Spleen (tissue), 11 donors: Measurements from ENCODE around the gene JOSD1. TPM values are rescaled to one million over a fixed set of nuclear protein-coding genes. Genes with fewer than 3 reads are reported as not detected.

ENCODE experiments used
- DNase-seq: peaks from one replicate; pipeline ENCODE4 v3.0.0-alpha.2; 2020
- H3K27ac ChIP-seq, 8 donors: fragments of 200-600 bp; sonication (generic) in 7 of 8; 1 replicate in 4 of 8; 2 replicates in 4 of 8; pipeline versions ENCODE4 v1.5.0 to v1.8.0; 2016 to 2021; ENCODE audit warnings: inconsistent platforms in 4 of 8, mild to moderate bottlenecking in 4 of 8, moderate library complexity in 1 of 8
- H3K27me3 ChIP-seq, 7 donors: fragments of 200-600 bp; sonication (generic) in 6 of 7; replicated peaks in 1 of 7; 1 replicate in 4 of 7; 2 replicates in 3 of 7; pipeline versions ENCODE4 v1.5.0 to v1.8.0; 2016 to 2021; ENCODE audit warnings: inconsistent platforms in 3 of 7, mild to moderate bottlenecking in 1 of 7
- H3K36me3 ChIP-seq, 6 donors: fragments of 200-600 bp; sonication (generic) in 5 of 6; 1 replicate in 4 of 6; 2 replicates in 2 of 6; pipeline versions ENCODE4 v1.5.0 to v1.8.0; 2016 to 2021; ENCODE audit warnings: inconsistent platforms in 2 of 6
- H3K4me1 ChIP-seq, 6 donors: fragments of 200-600 bp; sonication (generic) in 5 of 6; 1 replicate in 3 of 6; 2 replicates in 3 of 6; pipeline versions ENCODE4 v1.5.0 to v1.8.0; 2016 to 2021; ENCODE audit warnings: inconsistent platforms in 3 of 6
- H3K4me3 ChIP-seq, 8 donors: fragments of 200-600 bp; sonication (generic) in 7 of 8; 1 replicate in 4 of 8; 2 replicates in 4 of 8; pipeline versions ENCODE4 v1.5.0 to v1.8.0; 2016 to 2021; ENCODE audit warnings: inconsistent platforms in 4 of 8, mild to moderate bottlenecking in 4 of 8, moderate library complexity in 2 of 8
- H3K9me3 ChIP-seq, 8 donors: fragments of 200-600 bp; sonication (generic) in 7 of 8; 1 replicate in 4 of 8; 2 replicates in 4 of 8; pipeline versions ENCODE4 v1.5.0 to v1.8.0; 2016 to 2021; ENCODE audit warnings: inconsistent platforms in 4 of 8
- CTCF ChIP-seq, 11 experiments: fragments of 200-600 bp in 7 of 11; fragments of 450-650 bp in 4 of 11; sonication (generic) in 4 of 11; IDR thresholded peaks in 8 of 11; conservative IDR thresholded peaks in 3 of 11; 1 replicate in 7 of 11; 2 replicates in 4 of 11; pipeline versions ENCODE4 v1.4.0 to v1.8.0; 2016 to 2021; ENCODE audit warnings: antibody characterized with exemption in 11 of 11, inconsistent platforms in 4 of 11, mild to moderate bottlenecking in 1 of 11
- POLR2A ChIP-seq, 3 donors: fragments of 450-650 bp; IDR thresholded peaks; one replicate each; pipeline ENCODE4 v1.5.1; 2017; ENCODE audit warnings: antibody characterized with exemption in 3 of 3, mild to moderate bottlenecking in 1 of 3
- POLR2AphosphoS5 ChIP-seq, 3 donors: sonication (generic); formaldehyde crosslinking; IDR thresholded peaks; one replicate each; pipeline ENCODE4 v1.5.1; 2017; ENCODE audit warnings: antibody characterized with exemption in 3 of 3
- WGBS, 5 donors: extraction: QIAGEN DNeasy Blood & Tissue Kit in 3 of 5; methylation state at CpG; one replicate each; pipeline versions ENCODE4 v1.1.5 to v1.1.7; 2013 to 2018; 5-methylcytosine and 5-hydroxymethylcytosine counted together
- intact Hi-C: fragments of 100-400 bp; cut with DNase I; formaldehyde crosslinking; loops from one replicate; pipeline ENCODE4 v1.15.0; 2023; ENCODE audit warnings: low total_unique reads
- polyA plus RNA-seq, 3 donors: library from polyadenylated mRNA; stranded (reverse); fragments of 200-250 nt; gene quantifications; one replicate each; pipeline ENCODE4 v1.2.1, GENCODE V29; 2013
- small RNA-seq, 4 donors: library from RNA; depleted of rRNA; stranded (forward); fragments of <200 nt; gene quantifications; one replicate each; pipeline ENCODE3, GENCODE V24; 2016
- total RNA-seq, 7 donors: library from RNA; depleted of rRNA in 3 of 7; stranded (reverse); fragments of >200 nt in 3 of 7; fragmentation: NEBNext Ultra II Directional in 4 of 7; extraction: Animal tissue kit (Norgen Biotek cat#: 25700) in 4 of 7; gene quantifications; one replicate each; pipeline versions ENCODE4 v1.1.0 to v1.2.1, GENCODE V29; 2016 to 2021
- donor health status: healthy with polysubstance abuse.
- donor health status: DM: no; HTN: no; CAD: no; lungs with moderate emphysema.
- donor health status: DM: no; HTN: no; CAD: no.
- donor health status: Bipolar disorder and iron deficiency.
- donor health status: healthy.
- donor health status: DM: no; HTN: no; CAD: no.
- donor health status: DM: yes; HTN: yes; CAD: no.

The JOSD1 gene
- total and polyA plus RNA-seq, 10 donors, result 10.1 to 54.2 (median 33.2) TPM

- no peak for DNase-seq
- Histone ChIP-seq H3K4me1 (no peaks in the 10 kb centered on the region), H3K27ac (no peak overlapping the region), H3K27me3 (no peaks in the 10 kb centered on the region), H3K9me3 (no peaks in the 10 kb centered on the region), H3K36me3 (no peaks in the 10 kb centered on the region), H3K4me3 (no peak overlapping the region)
- 91 to 96% (median 94%) methylated on average over 13 of the region's 13 CpGs for WGBS, 5 donors
- intact Hi-C loops, result no loop called here
- no peak for TF ChIP-seq POLR2AphosphoS5 (IDR thresholded peaks at IDR 0.05)
- no peak for TF ChIP-seq CTCF (IDR thresholded peaks at IDR 0.05 in 8 of 11, conservative IDR thresholded peaks at IDR 0.05 in 3 of 11)
Observed at GRCh38 chr22:38641476-38642040, 59.2 kb downstream of the JOSD1 start.

- Histone ChIP-seq H3K36me3 (no peaks in the 10 kb centered on the region), H3K27ac (no peak overlapping the region), H3K9me3 (no peaks in the 10 kb centered on the region), H3K4me3 (no peak overlapping the region), H3K4me1 (no peaks in the 10 kb centered on the region), H3K27me3 (no peaks in the 10 kb centered on the region)
- intact Hi-C loops, result no loop called here
- WGBS, 5 donors, result 63 to 83% (median 80%) methylated on average over 3 of the region's 3 CpGs
- TF ChIP-seq POLR2A (IDR thresholded peaks at IDR 0.05) (no peak), POLR2AphosphoS5 (IDR thresholded peaks at IDR 0.05) (no peak), CTCF (IDR thresholded peaks at IDR 0.05 in 8 of 11, conservative IDR thresholded peaks at IDR 0.05 in 3 of 11) (no peak)
- DNase-seq, result no peak
Observed at GRCh38 chr22:38638728-38639127, 62.0 kb downstream of the JOSD1 start.

- H3K36me3 ChIP-seq, result no peaks in the 10 kb centered on the region
- no peaks in the 10 kb centered on the region for H3K27me3 ChIP-seq
- H3K4me1 ChIP-seq, result no peaks in the 10 kb centered on the region
- no peak for TF ChIP-seq POLR2AphosphoS5 (IDR thresholded peaks at IDR 0.05)
- no peak for TF ChIP-seq POLR2A (IDR thresholded peaks at IDR 0.05)
- TF ChIP-seq CTCF (IDR thresholded peaks at IDR 0.05 in 8 of 11, conservative IDR thresholded peaks at IDR 0.05 in 3 of 11), result no peak
- WGBS, 5 donors, result 83 to 93% (median 85%) methylated on average over 2 of the region's 2 CpGs
- H3K4me3 ChIP-seq, result no peak overlapping the region
- no peaks in the 10 kb centered on the region for H3K9me3 ChIP-seq
- H3K27ac ChIP-seq, result no peak overlapping the region
- intact Hi-C loops, result no loop called here
- DNase-seq, result peak; percentile 4
Observed at GRCh38 chr22:38638216-38638615, 62.5 kb downstream of the JOSD1 start.

Small RNA genes within 50 kb of the gene (small RNA-seq; reads per million reads assigned to genes)
- gene AL021707.8, result 0 reads per million in 4 donors

Other genes starting within 250 kb of the JOSD1 start
- gene KCNJ4, start 245.7 kb downstream of the JOSD1 start, total RNA-seq, result not detected
- not detected for gene KCNJ4, start 245.7 kb downstream of the JOSD1 start, polyA plus RNA-seq
- gene KDELR3, start 232.8 kb downstream of the JOSD1 start, total RNA-seq, result 1 to 10 TPM; 1.5 to 4.9 (median 3.1) TPM
- gene KDELR3, start 232.8 kb downstream of the JOSD1 start, polyA plus RNA-seq, result 1 to 10 TPM in 2 of 3 donors, under 1 TPM in 1; 1.00 to 3.1 (median 1.2) TPM
- 100 to 1,000 TPM; 579 to 818 (median 658) TPM for gene DDX17, start 194.6 kb downstream of the JOSD1 start, total RNA-seq
- gene DDX17, start 194.6 kb downstream of the JOSD1 start, polyA plus RNA-seq, result 100 to 1,000 TPM; 150 to 224 (median 204) TPM
- 1 to 10 TPM in 3 of 7 donors, under 1 TPM in 1, not detected in 3; 0.80 to 2.7 (median 2.0) TPM for gene DMC1, start 130.8 kb downstream of the JOSD1 start, total RNA-seq
- gene DMC1, start 130.8 kb downstream of the JOSD1 start, polyA plus RNA-seq, result under 1 TPM; 0.15 to 0.58 (median 0.16) TPM
- gene FAM227A, start 44.6 kb downstream of the JOSD1 start, total RNA-seq, result 1 to 10 TPM in 1 of 7 donors, under 1 TPM in 5, not detected in 1; 0.06 to 3.0 (median 0.49) TPM
- under 1 TPM; 0.02 to 0.26 (median 0.07) TPM for gene FAM227A, start 44.6 kb downstream of the JOSD1 start, polyA plus RNA-seq
- gene CBY1, start 44.3 kb downstream of the JOSD1 start, total RNA-seq, result 10 to 100 TPM; 20.2 to 28.5 (median 22.2) TPM
- gene CBY1, start 44.3 kb downstream of the JOSD1 start, polyA plus RNA-seq, result 10 to 100 TPM; 24.6 to 37.2 (median 28.1) TPM
- gene TOMM22, start 19.0 kb downstream of the JOSD1 start, total RNA-seq, result 10 to 100 TPM; 28.6 to 59.9 (median 50.6) TPM
- 10 to 100 TPM; 24.3 to 44.3 (median 41.3) TPM for gene TOMM22, start 19.0 kb downstream of the JOSD1 start, polyA plus RNA-seq
- 100 to 1,000 TPM in 2 of 7 donors, 10 to 100 TPM in 5; 76.3 to 134 (median 98.8) TPM for gene GTPBP1, start 5.0 kb upstream of the JOSD1 start, total RNA-seq
- 10 to 100 TPM in 1 of 3 donors, 1 to 10 TPM in 2; 9.7 to 31.9 (median 9.9) TPM for gene GTPBP1, start 5.0 kb upstream of the JOSD1 start, polyA plus RNA-seq
- gene SUN2, start 55.1 kb upstream of the JOSD1 start, total RNA-seq, result 100 to 1,000 TPM; 204 to 455 (median 220) TPM
- gene SUN2, start 55.1 kb upstream of the JOSD1 start, polyA plus RNA-seq, result 10 to 100 TPM; 35.4 to 86.5 (median 38.9) TPM
- 10 to 100 TPM; 10.4 to 17.6 (median 13.9) TPM for gene DNAL4, start 93.2 kb upstream of the JOSD1 start, total RNA-seq
- 10 to 100 TPM in 2 of 3 donors, 1 to 10 TPM in 1; 8.6 to 16.2 (median 10.6) TPM for gene DNAL4, start 93.2 kb upstream of the JOSD1 start, polyA plus RNA-seq
- 10 to 100 TPM in 1 of 7 donors, 1 to 10 TPM in 6; 3.8 to 11.5 (median 5.0) TPM for gene NPTXR, start 143.1 kb upstream of the JOSD1 start, total RNA-seq
- 1 to 10 TPM in 1 of 3 donors, under 1 TPM in 2; 0.24 to 1.2 (median 0.53) TPM for gene NPTXR, start 143.1 kb upstream of the JOSD1 start, polyA plus RNA-seq
- gene CBX6, start 171.3 kb upstream of the JOSD1 start, total RNA-seq, result 10 to 100 TPM; 35.8 to 72.2 (median 49.2) TPM
- 10 to 100 TPM; 10.2 to 26.3 (median 11.3) TPM for gene CBX6, start 171.3 kb upstream of the JOSD1 start, polyA plus RNA-seq